GM18519 (cell line): ENCODE measurements around the gene CCDC7.
"Not testable (repeated sequence)": the region's sequence is repeated elsewhere in the genome, so short reads cannot be mapped to it uniquely, and the experiment has no call there.

Experiments
- ATAC-seq: cut with Tn5 transposase; IDR thresholded peaks from one replicate; pipeline ENCODE4 v1.9.1; 2021; ENCODE audit warnings: mild to moderate bottlenecking, moderate library complexity; ENCODE audit not compliant: unreplicated experiment, low FRiP score

CCDC7 gene

DNA sequence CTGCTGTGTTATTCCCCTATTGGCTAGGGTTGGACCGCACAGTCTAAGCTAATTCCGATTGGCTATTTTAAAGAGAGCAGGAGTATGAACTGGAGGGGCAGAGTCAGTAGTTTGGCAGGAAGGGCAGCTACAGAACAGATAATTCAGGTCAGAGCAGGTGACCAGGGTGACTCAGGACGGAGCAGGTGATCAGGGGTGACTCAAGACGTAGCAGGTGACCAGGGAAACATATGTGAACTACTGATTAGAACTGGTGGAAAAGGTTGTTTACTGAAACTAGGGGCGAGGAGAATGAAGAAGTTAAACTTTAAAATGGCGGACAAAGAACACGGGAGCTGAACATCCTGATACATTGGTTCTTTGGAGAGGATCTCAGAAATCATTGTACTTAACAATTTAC, 102.3 kb downstream of the CCDC7 start:
- ATAC-seq = no peak

DNA sequence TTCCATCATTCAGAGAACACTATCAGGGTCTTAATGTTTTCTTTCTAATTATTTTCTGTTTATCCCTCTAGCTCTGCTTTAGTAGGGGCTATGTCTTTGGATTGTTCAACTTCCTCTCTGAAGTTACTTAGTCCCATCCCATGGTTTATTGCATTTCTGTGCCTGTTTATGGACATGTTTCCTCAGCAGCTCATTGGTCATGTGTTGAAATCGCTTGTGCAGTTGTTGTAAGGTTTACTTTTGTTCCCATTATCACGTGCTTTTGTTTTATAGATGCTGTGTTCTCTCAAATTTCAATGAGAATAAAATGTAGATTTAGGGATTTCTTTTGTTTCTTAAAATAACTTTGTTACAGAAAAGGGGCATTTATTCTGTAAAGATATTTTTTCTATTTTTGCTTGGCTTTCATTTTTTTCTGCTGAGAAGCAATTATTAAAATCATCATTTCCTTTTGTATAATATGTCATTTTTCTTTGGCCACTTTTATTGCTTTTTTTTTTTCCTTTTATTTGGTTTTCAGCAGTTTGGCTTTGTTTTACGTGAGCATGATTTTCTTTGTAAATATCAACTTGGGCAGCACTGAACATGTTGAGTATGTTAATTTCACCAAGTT, 110.9 kb downstream of the CCDC7 start:
- ATAC-seq = no peak

DNA sequence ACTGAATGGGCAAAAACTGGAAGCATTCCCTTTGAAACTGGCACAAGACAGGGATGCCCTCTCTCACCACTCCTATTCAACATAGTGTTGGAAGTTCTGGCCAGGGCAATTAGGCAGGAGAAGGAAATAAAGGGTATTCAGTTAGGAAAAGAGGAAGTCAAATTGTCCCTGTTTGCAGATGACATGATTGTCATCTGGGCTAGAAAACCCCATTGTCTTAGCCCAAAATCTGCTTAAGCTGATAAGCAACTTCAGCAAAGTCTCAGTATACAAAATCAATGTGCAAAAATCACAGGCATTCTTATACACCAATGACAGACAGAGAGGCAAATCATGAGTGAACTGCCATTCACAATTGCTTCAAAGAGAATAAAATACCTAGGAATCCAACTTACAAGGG, 116.8 kb downstream of the CCDC7 start:
- not testable (repeated sequence) for ATAC-seq

DNA sequence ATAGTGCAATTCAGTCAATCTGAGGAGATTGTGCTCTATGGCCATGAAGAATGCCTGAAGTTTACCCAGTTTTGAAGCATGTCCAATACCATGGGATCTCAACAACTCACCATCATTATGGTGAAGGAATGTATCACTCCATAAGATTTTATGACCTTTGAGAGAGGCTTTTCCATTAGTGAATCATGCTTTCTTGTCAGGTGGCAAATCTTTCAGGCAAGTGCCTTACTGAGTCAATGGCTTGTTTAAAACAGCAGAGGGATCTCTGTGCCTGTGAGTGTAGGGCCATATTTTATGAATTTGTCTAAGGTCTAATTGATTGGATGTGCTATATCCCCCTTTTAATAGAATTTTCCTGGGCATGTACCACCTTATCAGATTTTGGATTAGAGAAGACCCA, 131.5 kb downstream of the CCDC7 start:
- ATAC-seq = no peak

DNA sequence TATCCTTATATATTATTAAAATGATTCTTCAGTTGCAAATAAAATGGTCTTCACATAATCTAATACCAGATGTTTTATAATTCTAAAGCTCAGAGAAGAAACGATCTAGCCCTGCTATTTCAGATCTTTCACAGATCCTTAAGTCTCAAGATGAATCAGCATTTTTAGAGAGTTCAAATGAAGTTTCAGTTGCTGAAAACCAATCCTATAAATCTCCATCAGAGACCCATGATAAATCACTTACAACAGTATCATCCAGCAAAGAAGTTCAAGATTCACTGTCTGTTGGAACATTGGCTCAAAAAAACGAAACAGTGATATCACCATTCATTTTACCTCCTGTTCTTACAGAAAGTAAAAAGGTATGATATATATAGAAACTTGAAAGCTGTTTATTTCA, 137.0 kb downstream of the CCDC7 start:
- ATAC-seq = no peak

DNA sequence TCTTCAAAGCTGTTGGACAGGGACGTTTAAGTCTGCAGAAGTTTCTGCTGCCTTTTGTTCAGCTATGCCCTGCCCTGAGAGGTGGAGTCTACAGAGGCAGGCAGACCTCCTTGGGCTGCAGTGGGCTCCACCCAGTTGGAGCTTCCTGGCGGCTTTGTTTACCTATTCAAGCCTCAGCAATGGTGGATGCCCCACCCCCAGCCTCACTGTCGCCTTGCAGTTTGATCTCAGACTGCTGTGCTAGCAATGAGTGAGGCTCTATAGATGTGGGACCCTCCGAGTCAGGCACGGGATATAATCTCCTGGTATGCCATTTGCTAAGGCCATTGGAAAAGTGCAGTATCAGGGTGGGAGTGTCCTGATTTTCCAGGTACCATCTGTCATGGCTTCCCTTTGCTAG, 152.1 kb downstream of the CCDC7 start:
- ATAC-seq = not testable (repeated sequence)

DNA sequence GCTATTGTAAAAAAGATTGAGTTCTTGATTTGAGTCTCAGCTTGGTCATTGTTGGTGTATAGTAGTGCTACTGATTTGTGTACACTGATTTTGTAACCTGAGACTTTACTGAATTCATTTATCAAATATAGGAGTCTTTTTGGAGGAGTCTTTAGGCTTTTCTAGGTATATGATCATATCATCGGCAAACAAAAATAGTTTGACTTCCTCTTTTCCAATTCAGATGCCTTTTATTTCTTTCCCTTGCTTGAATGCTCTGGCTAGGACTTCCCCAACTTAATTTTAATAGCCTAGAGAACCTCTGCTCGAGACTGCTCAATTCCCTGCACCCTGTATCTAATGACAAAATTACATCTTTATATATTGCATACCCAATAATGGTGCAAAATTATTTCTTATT, 154.4 kb downstream of the CCDC7 start:
- ATAC-seq = no peak

DNA sequence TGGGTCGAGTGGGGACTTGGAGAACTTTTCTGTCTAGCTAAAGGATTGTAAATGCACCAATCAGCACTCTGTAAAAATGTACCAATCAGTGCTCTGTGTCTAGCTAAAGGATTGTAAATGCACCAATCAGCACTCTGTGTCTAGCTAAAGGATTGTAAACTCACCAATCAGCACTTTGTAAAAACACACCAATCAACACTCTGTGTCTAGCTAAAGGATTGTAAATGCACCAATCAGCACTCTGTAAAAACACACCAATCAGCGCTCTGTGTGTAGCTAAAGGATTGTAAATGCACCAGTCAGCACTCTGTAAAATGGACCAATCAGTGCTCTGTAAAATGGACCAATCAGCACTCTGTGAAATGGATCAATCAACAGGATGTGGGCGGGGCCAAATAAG, 155.6 kb downstream of the CCDC7 start:
- ATAC-seq = not testable (repeated sequence)

DNA sequence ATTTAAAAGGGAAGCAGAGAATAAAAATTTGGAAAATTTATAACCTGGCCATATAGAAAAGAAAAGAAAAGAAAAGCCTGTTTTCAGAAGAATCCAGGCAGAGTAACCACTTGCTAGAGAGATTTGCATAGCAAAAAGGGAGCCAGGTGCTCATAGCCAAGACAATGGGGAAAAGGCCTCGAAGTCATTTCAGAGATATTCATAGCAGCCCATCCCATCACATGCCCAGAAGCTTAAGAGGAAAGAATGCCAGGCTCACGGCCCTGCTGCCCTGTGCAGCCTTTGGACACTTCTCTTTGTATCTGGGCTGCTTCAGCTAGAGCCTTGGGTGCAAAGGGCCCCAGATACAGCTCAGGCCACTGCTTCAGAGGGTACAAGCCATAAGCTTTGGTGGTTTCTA, 159.8 kb downstream of the CCDC7 start:
- ATAC-seq = no peak

DNA sequence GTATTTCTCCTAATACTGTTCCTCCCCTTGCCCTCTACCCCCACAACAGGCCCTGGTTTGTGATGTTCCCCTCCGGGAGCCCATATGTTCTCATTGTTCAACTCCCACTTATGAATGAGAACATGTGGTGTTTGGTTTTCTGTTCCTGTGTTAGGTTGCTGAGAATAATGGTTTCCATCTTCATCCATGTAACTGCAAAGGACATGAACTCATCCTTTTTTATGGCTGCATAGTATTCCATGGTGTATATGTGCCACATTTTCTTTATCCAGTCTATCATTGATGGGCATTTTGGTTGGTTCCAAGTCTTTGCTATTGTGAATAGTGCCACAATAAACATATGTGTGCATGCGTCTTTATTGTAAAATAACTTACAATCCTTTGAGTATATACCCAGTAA, 164.6 kb downstream of the CCDC7 start:
- ATAC-seq = not testable (repeated sequence)

DNA sequence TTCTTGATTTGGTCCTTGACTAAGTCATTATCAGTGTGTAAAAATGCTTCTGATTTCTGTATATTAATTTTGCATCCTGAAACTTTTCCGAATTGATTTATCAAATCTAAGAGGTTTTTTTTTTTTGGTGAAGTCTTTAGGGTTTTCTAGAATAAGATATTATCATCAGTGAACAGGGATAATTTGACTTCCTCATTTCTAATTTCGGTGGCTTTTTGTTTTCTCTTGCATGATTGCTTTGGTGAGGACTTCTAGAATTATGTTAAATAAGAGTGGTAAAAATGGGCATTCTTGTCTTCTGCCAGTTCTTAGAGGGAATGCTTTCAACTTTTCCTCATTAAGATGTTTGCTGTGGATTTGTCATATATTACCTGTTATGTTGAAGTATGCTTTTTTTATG, 170.5 kb downstream of the CCDC7 start:
- no peak for ATAC-seq

DNA sequence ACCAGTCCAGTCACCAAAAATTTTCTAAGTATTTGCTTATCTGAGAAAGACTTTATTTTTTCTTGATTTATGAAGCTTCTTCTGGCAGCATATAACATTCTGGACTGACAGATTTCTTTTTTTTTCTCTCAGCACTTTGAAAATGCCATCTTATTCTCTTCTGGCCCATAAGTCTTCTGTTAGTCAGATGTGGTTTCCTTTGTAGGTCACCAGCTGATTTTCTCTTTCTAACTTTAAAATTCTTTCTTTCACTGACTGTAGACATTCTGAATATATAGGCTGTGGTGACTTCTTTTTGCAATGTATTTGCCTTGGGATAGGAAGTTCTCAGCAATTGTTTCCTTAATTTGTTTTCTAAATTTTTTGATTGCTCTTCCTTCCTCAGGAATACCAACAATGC, 172.5 kb downstream of the CCDC7 start:
- no peak for ATAC-seq

DNA sequence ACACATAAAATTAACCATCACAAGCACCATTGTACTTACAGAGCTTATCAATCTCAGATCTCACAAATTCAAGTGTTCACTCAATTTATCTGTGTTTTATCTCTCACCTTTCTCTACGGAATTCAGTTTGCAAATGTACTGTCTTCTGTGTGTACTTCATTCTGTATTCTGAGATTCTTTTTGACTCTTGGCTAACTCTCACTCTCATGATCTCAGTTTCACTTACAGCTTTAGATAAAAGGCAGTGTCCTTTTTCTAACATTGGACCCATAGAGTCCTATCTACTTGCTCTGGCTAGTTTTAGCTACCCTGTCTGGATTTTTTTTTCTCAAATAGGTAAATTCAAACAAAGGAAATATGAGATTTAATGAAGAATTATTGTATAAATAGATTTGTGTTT, 176.0 kb downstream of the CCDC7 start:
- no peak for ATAC-seq

DNA sequence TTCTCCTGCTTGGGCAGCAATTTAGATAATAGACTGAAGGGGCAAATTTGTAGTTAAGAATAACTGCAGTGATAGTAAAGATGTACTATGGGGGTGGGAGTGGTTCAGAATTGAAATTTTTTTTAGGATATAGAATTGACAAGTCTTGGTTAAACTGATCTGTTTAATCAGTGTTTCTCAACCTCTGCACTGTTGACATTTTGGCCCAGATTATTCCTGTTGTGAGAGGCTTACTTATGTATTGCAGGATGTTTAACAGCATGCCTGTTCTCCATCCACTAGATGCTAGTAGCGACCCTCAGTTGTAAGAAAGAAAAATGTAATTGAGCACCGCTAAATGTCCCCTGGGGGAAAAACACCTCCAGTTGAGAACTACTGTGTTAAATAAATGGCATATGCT, 176.5 kb downstream of the CCDC7 start:
- no peak for ATAC-seq

DNA sequence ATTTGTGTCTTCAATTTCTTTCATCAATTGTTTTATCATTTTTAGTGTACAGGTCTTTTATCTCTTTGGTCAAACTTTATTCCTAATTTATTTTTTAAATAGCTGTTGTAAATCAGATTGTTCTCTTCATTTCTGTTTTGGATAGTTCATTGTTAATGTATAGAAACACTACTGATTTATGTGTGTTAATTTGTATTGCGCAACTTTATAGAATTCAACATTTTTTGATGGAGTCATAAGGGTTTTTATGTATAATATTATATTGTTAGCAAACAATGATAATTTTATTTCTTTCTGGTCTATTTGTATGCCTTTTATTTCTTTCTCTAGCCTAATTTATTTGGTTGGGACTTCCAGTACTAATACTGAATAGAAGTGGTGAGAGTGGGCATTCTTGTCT, 181.2 kb downstream of the CCDC7 start:
- no peak for ATAC-seq

DNA sequence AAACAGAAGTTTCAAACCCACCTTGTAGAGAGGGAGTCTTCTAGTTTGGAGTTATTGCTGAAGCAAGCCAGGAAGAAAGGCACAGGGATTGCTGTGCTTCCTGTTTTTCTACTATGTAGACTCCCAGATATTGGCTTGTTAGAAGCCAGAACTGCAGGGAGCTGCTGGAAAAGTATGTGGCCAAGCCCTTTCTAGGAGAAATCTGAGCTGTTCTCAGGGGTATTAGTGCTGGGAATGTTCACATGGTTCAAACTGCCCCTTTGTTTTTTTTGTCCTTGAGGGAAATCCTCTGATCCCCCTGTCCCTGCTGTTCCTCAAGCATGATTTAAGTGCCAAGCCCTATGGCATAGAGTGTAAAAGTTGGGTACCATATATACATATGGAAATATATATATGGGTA, 184.0 kb downstream of the CCDC7 start:
- no peak for ATAC-seq

DNA sequence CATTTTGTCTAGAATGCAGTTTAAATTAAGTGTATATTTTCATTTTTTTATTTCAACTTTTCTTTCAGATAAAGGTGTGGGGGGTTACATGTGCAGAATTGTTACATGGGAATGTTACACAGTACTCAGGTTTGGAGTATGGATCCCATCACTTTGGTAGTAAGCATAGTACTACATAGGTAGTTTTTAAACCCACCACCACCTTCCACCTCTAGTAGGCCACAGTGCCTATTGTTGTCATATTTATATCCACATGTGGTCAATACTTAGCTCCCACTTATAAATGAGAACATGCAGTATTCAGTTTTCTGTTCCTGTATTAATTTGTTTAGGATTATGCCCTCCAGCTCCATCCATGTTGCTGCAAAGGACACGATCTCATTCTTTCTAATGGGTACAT, 200.6 kb downstream of the CCDC7 start:
- ATAC-seq = no peak

DNA sequence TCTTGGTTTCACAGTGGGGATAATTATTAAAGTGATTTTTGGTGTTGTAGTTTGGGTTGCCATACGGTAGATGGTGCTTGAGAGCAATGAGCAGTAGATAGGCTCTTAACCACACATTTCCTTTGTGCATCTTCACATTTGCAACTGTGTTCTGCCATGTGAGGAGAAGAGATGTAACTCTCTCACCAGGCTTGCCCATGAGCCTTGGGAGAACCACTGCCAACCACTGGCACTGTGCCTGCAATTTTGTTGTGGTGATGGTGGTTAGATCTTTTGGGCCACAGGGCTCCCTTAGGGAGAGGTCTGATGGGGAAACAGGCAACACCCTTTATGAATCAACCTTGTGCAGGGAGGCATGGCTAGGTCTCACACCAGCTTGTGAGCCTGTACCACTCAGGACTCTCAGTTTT, 204.3 kb downstream of the CCDC7 start:
- peak; percentile 64 for ATAC-seq

DNA sequence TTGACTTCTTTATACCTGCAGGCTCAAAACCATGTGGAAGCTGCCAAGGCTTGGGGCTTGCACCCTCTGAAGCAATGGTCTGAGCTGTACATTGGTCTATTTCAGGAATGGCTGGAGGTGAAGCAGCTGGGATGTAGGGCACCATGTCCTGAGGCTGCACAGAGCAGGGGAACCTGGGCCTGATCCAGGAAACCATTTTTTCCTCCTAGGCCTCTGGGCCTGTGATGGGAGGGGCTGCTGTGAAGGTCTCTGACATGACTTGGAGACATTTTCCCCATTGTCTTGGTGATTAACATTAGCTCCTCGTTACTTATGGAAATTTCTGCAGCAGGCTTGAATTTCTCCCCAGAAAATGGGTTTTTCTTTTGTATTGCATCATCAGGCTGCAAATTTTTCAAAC, 211.5 kb downstream of the CCDC7 start:
- not testable (repeated sequence) for ATAC-seq

DNA sequence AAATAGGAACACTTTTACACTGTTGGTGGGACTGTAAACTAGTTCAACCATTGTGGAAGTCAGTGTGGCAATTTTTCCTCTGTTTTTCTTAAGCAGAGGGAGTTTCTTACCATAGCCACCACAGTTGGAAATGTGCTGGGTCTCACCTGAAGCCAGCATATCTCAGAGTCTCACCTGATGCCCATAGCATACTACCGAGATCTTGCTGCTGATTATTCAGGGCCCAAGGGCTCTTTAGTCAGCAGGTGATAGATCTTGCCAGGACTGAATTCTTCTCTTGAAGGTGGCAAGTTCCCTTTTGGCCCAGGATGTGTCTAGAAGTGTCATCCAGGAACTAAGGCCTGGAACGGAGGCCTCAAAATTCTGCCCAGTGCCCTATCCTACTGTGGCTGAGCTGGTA, 215.4 kb downstream of the CCDC7 start:
- ATAC-seq = no peak

DNA sequence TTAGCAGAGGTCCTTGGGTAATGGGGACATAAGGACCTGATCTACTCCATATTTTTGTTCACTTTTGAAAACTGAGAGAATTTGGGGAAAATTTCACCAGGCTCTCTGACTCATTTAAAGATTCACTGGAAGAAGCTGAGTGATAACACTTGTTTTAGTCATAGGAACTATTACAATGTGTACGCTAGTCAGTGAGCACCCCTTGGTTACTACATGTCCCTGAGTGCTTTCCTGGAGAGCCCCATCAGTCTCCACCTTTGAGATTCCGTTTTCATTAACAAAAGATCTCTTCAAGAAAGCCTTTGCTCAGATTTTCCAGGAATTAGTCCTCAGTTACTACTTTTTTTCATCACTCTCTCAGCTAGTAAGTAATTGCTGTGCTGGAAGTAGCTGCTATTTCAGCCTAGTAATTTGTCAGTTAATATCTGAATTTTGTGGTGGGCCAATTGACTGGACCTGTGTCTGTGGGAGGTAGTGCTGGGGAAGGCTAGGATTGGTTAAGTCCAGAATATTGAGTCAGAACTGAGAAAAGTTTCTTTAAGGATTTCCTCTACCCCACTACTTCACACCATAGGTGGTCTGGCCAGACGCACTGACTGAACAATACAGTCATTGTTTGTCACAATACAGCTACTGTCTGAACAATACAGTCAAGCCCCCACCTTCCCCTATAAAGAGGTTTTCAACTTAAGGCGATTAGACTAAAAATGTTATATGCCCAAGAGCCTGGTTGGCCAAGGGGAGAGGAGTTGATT, 235.0 kb downstream of the CCDC7 start:
- ATAC-seq = no peak

DNA sequence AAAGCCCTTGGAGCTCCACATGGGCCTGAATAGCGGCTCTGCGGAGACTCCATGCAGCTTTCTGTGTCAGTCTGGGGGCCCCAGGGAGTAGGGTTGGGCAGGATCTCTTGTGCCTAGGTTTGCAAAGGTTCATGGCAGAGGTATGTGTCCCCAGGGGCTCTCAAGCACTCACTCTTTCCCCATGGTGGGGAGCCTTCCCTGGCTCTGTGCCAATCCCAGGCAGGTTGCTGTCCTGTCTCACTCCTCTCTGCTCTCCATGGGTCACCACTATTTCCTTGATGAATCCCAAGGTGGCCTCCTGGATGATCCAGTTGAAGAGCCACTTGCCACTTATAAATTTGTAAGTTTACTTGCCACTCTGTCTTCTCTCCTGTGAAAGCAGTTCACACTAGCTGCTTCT, 238.4 kb downstream of the CCDC7 start:
- ATAC-seq = no peak
